HepG2 (cell line): ENCODE results near the gene ARHGAP26.

Source experiments
- MAZ ChIP-seq, 2 experiments: sonication (generic) in 1 of 2; formaldehyde crosslinking in 1 of 2; IDR thresholded peaks; 2 replicates each; pipeline versions ENCODE4 v1.5.0 to v1.6.1; 2012 to 2020; ENCODE audit warnings: low read depth in 2 of 2, mild to moderate bottlenecking in 2 of 2, borderline replicate concordance in 1 of 2, improper control_type of control experiment in 1 of 2, low read length in 1 of 2, missing genetic modification reagents in 1 of 2, moderate library complexity in 1 of 2
- ZBTB7A ChIP-seq: sonication (generic); formaldehyde crosslinking; IDR thresholded peaks from 2 replicates; pipeline ENCODE4 v1.8.0; 2022; ENCODE audit warnings: mild to moderate bottlenecking, missing genetic modification reagents
- TF ChIP-seq, protein P1 (sequence below): sonication (generic); formaldehyde crosslinking; IDR thresholded peaks from 2 replicates; pipeline ENCODE4 v1.5.1; 2020; ENCODE audit warnings: mild to moderate bottlenecking, moderate library complexity, missing genetic modification reagents
- TF ChIP-seq, protein P2 (sequence below), 2 experiments: sonication (generic) in 1 of 2; formaldehyde crosslinking in 1 of 2; IDR thresholded peaks; 2 replicates each; pipeline versions ENCODE4 v1.5.1 to v1.6.1; 2011 to 2020; ENCODE audit warnings: borderline replicate concordance in 1 of 2, low read depth in 1 of 2, low read length in 1 of 2, mild to moderate bottlenecking in 1 of 2, missing genetic modification reagents in 1 of 2, moderate library complexity in 1 of 2

DNA sequence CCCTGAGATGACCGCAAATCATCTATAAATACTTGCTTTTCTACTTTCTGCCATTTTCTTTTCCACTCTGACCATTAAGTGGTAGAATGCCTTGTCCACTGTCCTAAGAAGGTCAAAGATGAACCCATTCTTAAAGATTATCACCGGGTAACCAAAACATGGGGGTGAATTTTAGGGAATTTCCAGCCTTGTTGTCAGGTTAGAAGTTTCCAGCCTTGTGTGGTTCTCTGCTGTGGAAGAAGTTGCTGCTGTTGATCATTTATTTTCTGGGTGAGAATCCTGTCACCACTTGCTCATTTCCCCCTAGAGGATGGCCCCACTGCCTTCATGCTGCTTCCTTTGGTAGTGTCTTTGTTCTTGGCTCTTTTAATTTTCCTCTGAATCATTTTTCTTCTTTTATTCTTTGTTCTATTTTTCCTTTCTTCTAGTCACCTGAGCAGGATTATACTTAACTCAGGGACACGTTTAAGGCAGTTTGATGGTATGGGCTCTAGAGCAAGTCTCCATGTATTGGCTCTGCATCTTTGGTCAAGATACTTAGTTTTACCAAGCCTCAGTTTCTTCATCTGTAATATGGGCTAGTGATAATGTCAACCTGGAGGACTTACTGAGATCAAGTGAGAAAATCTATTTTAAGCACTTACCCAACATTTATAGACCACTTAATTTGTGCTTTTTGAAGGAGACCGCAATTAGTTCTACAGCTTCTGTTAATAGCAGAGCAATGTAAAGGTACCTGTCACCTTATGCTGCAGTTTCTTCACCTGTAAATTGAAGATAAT, 266.2 kb downstream of the ARHGAP26 start:
- TF ChIP-seq, protein P1, sequence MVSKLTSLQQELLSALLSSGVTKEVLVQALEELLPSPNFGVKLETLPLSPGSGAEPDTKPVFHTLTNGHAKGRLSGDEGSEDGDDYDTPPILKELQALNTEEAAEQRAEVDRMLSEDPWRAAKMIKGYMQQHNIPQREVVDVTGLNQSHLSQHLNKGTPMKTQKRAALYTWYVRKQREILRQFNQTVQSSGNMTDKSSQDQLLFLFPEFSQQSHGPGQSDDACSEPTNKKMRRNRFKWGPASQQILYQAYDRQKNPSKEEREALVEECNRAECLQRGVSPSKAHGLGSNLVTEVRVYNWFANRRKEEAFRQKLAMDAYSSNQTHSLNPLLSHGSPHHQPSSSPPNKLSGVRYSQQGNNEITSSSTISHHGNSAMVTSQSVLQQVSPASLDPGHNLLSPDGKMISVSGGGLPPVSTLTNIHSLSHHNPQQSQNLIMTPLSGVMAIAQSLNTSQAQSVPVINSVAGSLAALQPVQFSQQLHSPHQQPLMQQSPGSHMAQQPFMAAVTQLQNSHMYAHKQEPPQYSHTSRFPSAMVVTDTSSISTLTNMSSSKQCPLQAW (CRISPR knock-in tag): no peak
- TF ChIP-seq, protein P2, sequence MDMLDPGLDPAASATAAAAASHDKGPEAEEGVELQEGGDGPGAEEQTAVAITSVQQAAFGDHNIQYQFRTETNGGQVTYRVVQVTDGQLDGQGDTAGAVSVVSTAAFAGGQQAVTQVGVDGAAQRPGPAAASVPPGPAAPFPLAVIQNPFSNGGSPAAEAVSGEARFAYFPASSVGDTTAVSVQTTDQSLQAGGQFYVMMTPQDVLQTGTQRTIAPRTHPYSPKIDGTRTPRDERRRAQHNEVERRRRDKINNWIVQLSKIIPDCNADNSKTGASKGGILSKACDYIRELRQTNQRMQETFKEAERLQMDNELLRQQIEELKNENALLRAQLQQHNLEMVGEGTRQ (IDR thresholded peaks at IDR 0.05; ENCODE audit: low read depth, low read length): no peak
- TF ChIP-seq, protein P2 (CRISPR knock-in tag; IDR thresholded peaks at IDR 0.05; ENCODE audit: borderline replicate concordance): no peak
- TF ChIP-seq MAZ (IDR thresholded peaks at IDR 0.05; ENCODE audit: borderline replicate concordance, low read depth, low read length) (no peak), MAZ (CRISPR knock-in tag; IDR thresholded peaks at IDR 0.05; ENCODE audit: low read depth) (no peak), ZBTB7A (no peak)
